Stimulated activated CD4-positive, alpha-beta T cell treated with anti-CD3 and anti-CD28 coated beads, TNF-alpha, amount 100 ng/mL, for 4 hours (primary cell): ENCODE results near the gene ATXN2.
"Not testable (repeated sequence)": the region's sequence is repeated elsewhere in the genome, so short reads cannot be mapped to it uniquely, and the experiment has no call there.

Experiments used
- DNase-seq, 3 experiments: peaks; one replicate each; pipeline ENCODE4 v3.0.0-alpha.2; 2020; ENCODE audit warnings: low read depth in 3 of 3

Gene ATXN2

DNA sequence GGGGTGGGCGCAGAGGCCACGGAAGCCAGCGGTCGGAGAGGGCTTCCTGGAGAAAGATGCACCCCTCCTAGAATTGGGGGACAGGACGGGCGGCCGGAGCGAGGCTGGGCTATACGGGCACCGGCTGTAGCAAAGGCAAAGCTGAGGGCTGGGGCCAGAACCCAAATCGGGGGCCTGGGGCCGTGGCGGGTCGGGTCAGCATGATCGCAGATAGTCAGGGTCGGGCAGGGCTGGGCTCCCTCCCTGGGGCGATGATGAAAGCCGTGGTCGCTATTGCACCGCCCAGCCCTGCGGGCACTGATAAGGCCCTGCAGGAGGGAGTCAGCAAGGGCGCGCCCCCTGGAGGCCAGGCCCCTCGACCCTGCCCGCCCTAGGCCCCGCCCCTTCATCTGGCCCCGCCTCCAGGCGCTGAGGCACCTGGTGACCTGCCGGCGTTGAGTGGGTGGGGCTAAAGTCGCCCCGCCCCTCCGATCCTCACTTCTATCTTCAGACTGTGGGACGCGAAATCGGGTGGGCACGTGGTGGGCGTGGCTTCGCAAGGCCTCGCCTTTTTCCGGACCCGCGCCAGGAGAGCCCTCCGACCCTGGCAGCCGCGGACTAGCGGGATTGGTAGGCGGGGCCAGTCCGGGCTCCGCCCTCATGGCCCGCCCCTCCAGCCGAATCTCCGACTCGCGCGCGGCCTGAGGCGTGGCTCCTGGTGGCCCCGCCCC, 193.8 kb downstream of the ATXN2 start:
- peak; percentile 99 for DNase-seq

DNA sequence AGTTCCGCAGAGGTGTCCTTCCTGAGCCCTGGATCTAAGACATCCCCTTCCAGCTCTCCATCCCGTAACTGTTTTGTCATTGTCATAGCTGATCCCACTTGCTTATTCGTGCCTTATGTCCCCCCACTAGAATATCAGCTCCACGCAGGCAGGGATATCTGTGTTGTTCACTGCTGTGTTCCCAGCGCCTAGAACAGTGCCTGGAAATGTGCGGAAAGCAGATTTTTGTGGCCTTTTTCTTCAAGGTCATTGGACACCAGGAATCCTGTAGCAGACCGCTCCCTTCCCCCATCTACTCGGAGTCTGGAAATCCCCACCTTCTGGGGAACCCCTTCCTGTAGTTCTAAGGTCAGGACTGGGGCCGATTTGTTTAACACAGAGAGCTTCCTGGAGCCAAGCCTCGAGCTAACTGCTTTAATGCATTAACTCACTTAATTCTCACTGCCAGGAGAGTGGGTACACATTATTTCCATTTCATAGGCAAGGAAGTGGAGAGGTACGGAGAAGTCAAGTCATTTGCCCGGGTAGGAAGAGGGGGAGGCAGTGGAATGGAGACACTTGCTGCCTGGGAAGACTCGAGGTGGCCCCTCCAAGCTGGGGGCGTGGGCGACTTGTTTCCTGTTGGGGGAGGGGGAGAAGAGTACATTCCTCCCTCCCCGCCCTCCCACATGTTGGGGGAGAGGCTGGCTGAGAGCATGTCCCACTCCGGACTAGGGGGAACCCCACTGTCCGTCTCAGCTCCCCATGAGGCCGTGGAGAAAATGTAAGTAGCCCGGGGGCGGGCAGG, 194.6 kb downstream of the ATXN2 start:
- peak; percentile 57 to 87 (median 85) for DNase-seq

DNA sequence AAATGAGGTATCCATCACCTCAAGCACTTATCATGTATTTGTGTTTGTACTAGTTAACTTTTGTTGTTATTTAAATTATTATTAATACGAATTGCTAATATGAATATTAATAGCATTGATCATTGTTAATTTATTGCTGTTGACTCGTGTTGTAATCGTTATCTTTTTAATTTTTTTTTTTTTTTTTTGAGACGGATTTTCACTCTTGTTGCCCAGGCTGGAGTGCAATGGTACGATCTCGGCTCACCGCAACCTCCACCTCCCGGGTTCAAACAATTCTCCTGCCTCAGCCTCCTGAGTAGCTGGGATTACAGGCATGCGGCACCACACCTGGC, 196.7 kb downstream of the ATXN2 start:
- not testable (repeated sequence) for DNase-seq
